Activated T-cell treated with anti-CD3 and anti-CD28 coated beads, Interleukin-2, amount 50 U/mL, for 24 hours (primary cell): ENCODE measurements around the gene NACAD.

ENCODE experiments used
- DNase-seq: peaks from one replicate; pipeline ENCODE4 v3.0.0-alpha.2; 2020
- H3K27ac Mint-ChIP-seq: 2 replicates; pipeline ENCODE4 v1.8.0; 2020; ENCODE audit warnings: mild to moderate bottlenecking, mixed read lengths
- H3K27me3 Mint-ChIP-seq: 2 replicates; pipeline ENCODE4 v1.8.0; 2020; ENCODE audit warnings: mixed read lengths
- H3K36me3 Mint-ChIP-seq: 2 replicates; pipeline ENCODE4 v1.8.0; 2020; ENCODE audit warnings: low read depth, mixed read lengths
- H3K4me1 Mint-ChIP-seq: 2 replicates; pipeline ENCODE4 v1.8.0; 2020; ENCODE audit warnings: low read depth, mixed read lengths
- H3K4me3 Mint-ChIP-seq: 2 replicates; pipeline ENCODE4 v1.8.0; 2020; ENCODE audit warnings: mild to moderate bottlenecking, moderate library complexity, mixed read lengths
- H3K9me3 Mint-ChIP-seq: 2 replicates; pipeline ENCODE4 v1.8.0; 2020; ENCODE audit warnings: mixed read lengths

Gene NACAD

GRCh38 chr7:45088821-45089340, at the start of gene NACAD:
Gene NACAD (minus strand): TSS chr7:45088969. CDS start chr7:45088894, 75 bp downstream.
- Mint-ChIP-seq H3K27ac (peak within 1 kb of the TSS; percentile 70), H3K4me1 (peaks cover 10% of the 10 kb centered on the region)

GRCh38 chr7:45136106-45137060, 47.6 kb upstream of the NACAD start:
- no peak overlapping the region for H3K27ac Mint-ChIP-seq
- no peaks in the 10 kb centered on the region for H3K9me3 Mint-ChIP-seq
- H3K36me3 Mint-ChIP-seq = no peaks in the 10 kb centered on the region
- peak; percentile 65 for DNase-seq
- peaks cover 10% of the 10 kb centered on the region for H3K4me1 Mint-ChIP-seq
- H3K4me3 Mint-ChIP-seq = no peak overlapping the region
- no peaks in the 10 kb centered on the region for H3K27me3 Mint-ChIP-seq

More at GRCh38 chr7:45088821-45089340, at the start of gene NACAD:
- peaks cover 13% of the 10 kb centered on the region for H3K27me3 Mint-ChIP-seq
- peak; percentile 58 for DNase-seq
- H3K9me3 Mint-ChIP-seq = no peaks in the 10 kb centered on the region
- H3K36me3 Mint-ChIP-seq = no peaks in the 10 kb centered on the region
- peak within 1 kb of the TSS; percentile 75 for H3K4me3 Mint-ChIP-seq

GRCh38 chr7:45133877-45134276, 45.1 kb upstream of the NACAD start:
- Mint-ChIP-seq H3K36me3 (no peaks in the 10 kb centered on the region), H3K4me1 (peaks cover 9% of the 10 kb centered on the region), H3K9me3 (no peaks in the 10 kb centered on the region), H3K27me3 (no peaks in the 10 kb centered on the region), H3K4me3 (no peak overlapping the region), H3K27ac (peak overlapping the region; percentile 30)
- no peak for DNase-seq

- H3K27me3 Mint-ChIP-seq = no peaks in the 10 kb centered on the region
- peaks cover 9% of the 10 kb centered on the region for H3K4me1 Mint-ChIP-seq
- no peak overlapping the region for H3K4me3 Mint-ChIP-seq
- no peaks in the 10 kb centered on the region for H3K9me3 Mint-ChIP-seq
- H3K36me3 Mint-ChIP-seq = no peaks in the 10 kb centered on the region
- H3K27ac Mint-ChIP-seq = no peak overlapping the region
- no peak for DNase-seq
These were observed 44.6 kb upstream of the NACAD start for GRCh38 chr7:45133352-45133751.

- peaks cover 9% of the 10 kb centered on the region for H3K4me1 Mint-ChIP-seq
- no peak overlapping the region for H3K4me3 Mint-ChIP-seq
- DNase-seq = no peak
- no peaks in the 10 kb centered on the region for H3K36me3 Mint-ChIP-seq
- no peaks in the 10 kb centered on the region for H3K9me3 Mint-ChIP-seq
- H3K27ac Mint-ChIP-seq = no peak overlapping the region
- H3K27me3 Mint-ChIP-seq = no peaks in the 10 kb centered on the region
These were observed 44.0 kb upstream of the NACAD start for GRCh38 chr7:45132708-45133320.

GRCh38 chr7:45131891-45132290, 43.1 kb upstream of the NACAD start:
- Mint-ChIP-seq H3K36me3 (no peaks in the 10 kb centered on the region), H3K4me1 (peaks cover 9% of the 10 kb centered on the region), H3K4me3 (no peak overlapping the region), H3K27me3 (no peaks in the 10 kb centered on the region), H3K9me3 (no peaks in the 10 kb centered on the region), H3K27ac (no peak overlapping the region)
- no peak for DNase-seq

GRCh38 chr7:45130910-45131309, 42.1 kb upstream of the NACAD start:
- no peak overlapping the region for H3K27ac Mint-ChIP-seq
- no peaks in the 10 kb centered on the region for H3K27me3 Mint-ChIP-seq

GRCh38 chr7:45129906-45130305, 41.1 kb upstream of the NACAD start:
- Mint-ChIP-seq H3K27ac (no peak overlapping the region), H3K4me1 (no peaks in the 10 kb centered on the region), H3K36me3 (no peaks in the 10 kb centered on the region), H3K27me3 (no peaks in the 10 kb centered on the region), H3K9me3 (no peaks in the 10 kb centered on the region), H3K4me3 (no peak overlapping the region)
- no peak for DNase-seq

More at GRCh38 chr7:45130910-45131309, 42.1 kb upstream of the NACAD start:
- H3K4me3 Mint-ChIP-seq = no peak overlapping the region
- H3K4me1 Mint-ChIP-seq = peaks cover 4% of the 10 kb centered on the region
- H3K36me3 Mint-ChIP-seq = no peaks in the 10 kb centered on the region
- no peaks in the 10 kb centered on the region for H3K9me3 Mint-ChIP-seq
- no peak for DNase-seq

- H3K4me3 Mint-ChIP-seq = no peak overlapping the region
- H3K27me3 Mint-ChIP-seq = no peaks in the 10 kb centered on the region
- H3K9me3 Mint-ChIP-seq = no peaks in the 10 kb centered on the region
- no peaks in the 10 kb centered on the region for H3K4me1 Mint-ChIP-seq
- DNase-seq = no peak
- no peak overlapping the region for H3K27ac Mint-ChIP-seq
- H3K36me3 Mint-ChIP-seq = no peaks in the 10 kb centered on the region
These were observed 40.5 kb upstream of the NACAD start for GRCh38 chr7:45129181-45129800.

- Mint-ChIP-seq H3K9me3 (no peaks in the 10 kb centered on the region), H3K27ac (no peak overlapping the region), H3K27me3 (no peaks in the 10 kb centered on the region), H3K4me1 (peaks cover 14% of the 10 kb centered on the region), H3K36me3 (no peaks in the 10 kb centered on the region), H3K4me3 (no peak overlapping the region)
- DNase-seq = no peak
These were observed 38.2 kb upstream of the NACAD start for GRCh38 chr7:45126920-45127319.

GRCh38 chr7:45126201-45126600, 37.4 kb upstream of the NACAD start:
- Mint-ChIP-seq H3K4me3 (no peak overlapping the region), H3K4me1 (peaks cover 14% of the 10 kb centered on the region), H3K27me3 (no peaks in the 10 kb centered on the region), H3K27ac (no peak overlapping the region), H3K9me3 (no peaks in the 10 kb centered on the region), H3K36me3 (no peaks in the 10 kb centered on the region)
- no peak for DNase-seq

GRCh38 chr7:45125193-45125904, 36.6 kb upstream of the NACAD start:
- no peaks in the 10 kb centered on the region for H3K27me3 Mint-ChIP-seq
- H3K36me3 Mint-ChIP-seq = no peaks in the 10 kb centered on the region
- DNase-seq = no peak
- H3K9me3 Mint-ChIP-seq = no peaks in the 10 kb centered on the region
- H3K4me3 Mint-ChIP-seq = no peak overlapping the region
- H3K4me1 Mint-ChIP-seq = peaks cover 14% of the 10 kb centered on the region
- no peak overlapping the region for H3K27ac Mint-ChIP-seq

GRCh38 chr7:45123913-45124710, 35.3 kb upstream of the NACAD start:
- Mint-ChIP-seq H3K27me3 (no peaks in the 10 kb centered on the region), H3K9me3 (no peaks in the 10 kb centered on the region), H3K27ac (no peak overlapping the region), H3K36me3 (no peaks in the 10 kb centered on the region), H3K4me3 (no peak overlapping the region), H3K4me1 (peaks cover 14% of the 10 kb centered on the region)
- DNase-seq = no peak
